PC-3 (cell line): ENCODE results near the gene ARHGAP31. TPM values are rescaled to one million over a fixed set of nuclear protein-coding genes. Genes with fewer than 3 reads are reported as not detected.

Experiments used
- ATAC-seq: fragments of 200-7000 bp; cut with Tn5 transposase; 2 replicates; pipeline ENCODE4 v1.9.1; 2020; ENCODE audit warnings: mild to moderate bottlenecking, moderate library complexity
- BruUV-seq: library from RNA; stranded (reverse); fragments of 400-500 nt; replicated peaks from 2 replicates; lab custom pipeline; 2021; lab: Mats Ljungman, UMichigan
- CTCF ChIA-PET: fragments of 300-600 bp; sonication (Branson Sonifier 250); formaldehyde crosslinking; loops from one replicate; lab custom pipeline; 2022; ENCODE audit warnings: antibody characterized with exemption; lab: Charles Lee
- POLR2A ChIA-PET: fragments of 300-600 bp; sonication (Branson Sonifier 250); formaldehyde crosslinking; loops from one replicate; lab custom pipeline; 2022; ENCODE audit warnings: antibody characterized with exemption; ENCODE audit not compliant: unreplicated experiment; lab: Charles Lee
- DNase-seq: peaks from one replicate; pipeline ENCODE4 v3.0.0-alpha.2; 2015
- H2AFZ ChIP-seq: fragments of 300-600 bp; sonication (generic); 2 replicates; pipeline ENCODE4 v1.6.0; 2016; ENCODE audit warnings: antibody characterized with exemption, low read length
- H3F3A ChIP-seq: fragments of 300-600 bp; sonication (generic); one replicate; pipeline ENCODE4 v1.6.0; 2017; ENCODE audit warnings: antibody characterized with exemption, low read length, control low read depth, mild to moderate bottlenecking; ENCODE audit not compliant: unreplicated experiment
- H3K27ac ChIP-seq: fragments of 300-600 bp; sonication (generic); 2 replicates; pipeline ENCODE4 v1.5.1; 2016; ENCODE audit warnings: mild to moderate bottlenecking, low read length
- H3K27me3 ChIP-seq: fragments of 300-600 bp; sonication (generic); 2 replicates; pipeline ENCODE4 v1.6.1; 2016; ENCODE audit warnings: low read length, mixed read lengths
- H3K36me3 ChIP-seq: fragments of 300-600 bp; sonication (generic); 2 replicates; pipeline ENCODE4 v1.6.1; 2016; ENCODE audit warnings: low read depth, mixed run types, low read length, mixed read lengths
- H3K4me1 ChIP-seq: fragments of 300-600 bp; sonication (generic); 2 replicates; pipeline ENCODE4 v1.5.1; 2016; ENCODE audit warnings: low read length; ENCODE audit not compliant: insufficient read depth
- H3K4me2 ChIP-seq: fragments of 300-600 bp; sonication (generic); 2 replicates; pipeline ENCODE4 v1.6.0; 2016; ENCODE audit warnings: low read length
- H3K4me3 ChIP-seq: fragments of 300-600 bp; sonication (generic); 2 replicates; pipeline ENCODE4 v1.5.1; 2016; ENCODE audit warnings: mild to moderate bottlenecking, low read length, mixed read lengths
- H3K79me2 ChIP-seq: fragments of 300-600 bp; sonication (generic); 2 replicates; pipeline ENCODE4 v1.6.1; 2017; ENCODE audit warnings: low read length, mixed read lengths
- H3K9ac ChIP-seq: fragments of 300-600 bp; sonication (generic); 2 replicates; pipeline ENCODE4 v1.6.0; 2016; ENCODE audit warnings: mild to moderate bottlenecking, low read length
- H3K9me2 ChIP-seq: fragments of 300-600 bp; sonication (generic); replicated peaks from 2 replicates; pipeline ENCODE4 v1.6.1; 2016; ENCODE audit warnings: mixed run types, low read length, mixed read lengths
- H3K9me3 ChIP-seq: fragments of 300-600 bp; sonication (generic); 2 replicates; pipeline ENCODE4 v1.6.1; 2016; ENCODE audit warnings: low read length, mixed read lengths
- H4K20me1 ChIP-seq: fragments of 300-600 bp; sonication (generic); 2 replicates; pipeline ENCODE4 v1.6.1; 2016; ENCODE audit warnings: low read length, mixed read lengths
- CTCF ChIP-seq: fragments of 300-600 bp; sonication (generic); conservative IDR thresholded peaks from 2 replicates; pipeline ENCODE4 v1.5.1; 2017; ENCODE audit warnings: antibody characterized with exemption, low read depth, mild to moderate bottlenecking, low read length
- EZH2 ChIP-seq: fragments of 300-600 bp; sonication (generic); IDR thresholded peaks from one replicate; pipeline ENCODE4 v1.6.1; 2017; ENCODE audit warnings: antibody characterized with exemption, mild to moderate bottlenecking, low read length; ENCODE audit not compliant: unreplicated experiment
- EZH2phosphoT487 ChIP-seq: fragments of 300-600 bp; sonication (generic); IDR thresholded peaks from 2 replicates; pipeline ENCODE4 v1.6.1; 2018; ENCODE audit warnings: mild to moderate bottlenecking, antibody characterized with exemption, low read length, borderline replicate concordance
- intact Hi-C: fragments of 100-400 bp; cut with micrococcal nuclease; formaldehyde crosslinking; loops from 2 replicates; pipeline ENCODE4 v1.9.0; 2023
- total RNA-seq: library from RNA; depleted of rRNA; stranded (reverse); fragments of >200 nt; gene quantifications from 2 replicates; pipeline ENCODE4 v1.2.3, GENCODE V29; 2014

Gene ARHGAP31
- total RNA-seq, 1 experiment from 2014 or later: 7.8 TPM

GRCh38 chr3:119276680-119277079 lies 17.5 kb upstream of the ARHGAP31 start:
- ChIA-PET CTCF (interaction anchor here (0.5 to 0.6 kb wide), 2 partner anchors 15 to 78 kb away, joined by 4 to 16 read pairs; no protein-coding TSS in a partner anchor), POLR2A (no interaction called here)
- no peak overlapping the region for H3K9ac ChIP-seq
- H3F3A ChIP-seq: no peaks in the 10 kb centered on the region
- no peaks in the 10 kb centered on the region for H3K9me3 ChIP-seq
- no peaks in the 10 kb centered on the region for H3K27me3 ChIP-seq
- DNase-seq (peak; percentile 14), ATAC-seq (no peak)
- no peaks in the 10 kb centered on the region for H4K20me1 ChIP-seq
- TF ChIP-seq EZH2 (no peak), CTCF (no peak), EZH2phosphoT487 (no peak)
- intact Hi-C loops: loop anchor here (10.0 kb wide), 1 partner anchor 148 kb away; no protein-coding TSS in a partner anchor
- no TSS peak for BruUV-seq
- H2AFZ ChIP-seq: no peak overlapping the region
- H3K9me2 ChIP-seq: no peaks in the 10 kb centered on the region
- H3K4me2 ChIP-seq: no peak overlapping the region
- H3K27ac ChIP-seq: no peak overlapping the region
- no peaks in the 10 kb centered on the region for H3K79me2 ChIP-seq
- H3K4me1 ChIP-seq: no peaks in the 10 kb centered on the region
- no peak overlapping the region for H3K4me3 ChIP-seq
- H3K36me3 ChIP-seq: no peaks in the 10 kb centered on the region

GRCh38 chr3:119279101-119279554 lies 15.1 kb upstream of the ARHGAP31 start:
- ATAC-seq (peak; percentile 52; the same call in 1 of the 2 replicates), DNase-seq (no peak)
- BruUV-seq: no TSS peak
- intact Hi-C loops: loop anchor here (10.0 kb wide), 1 partner anchor 146 kb away; no protein-coding TSS in a partner anchor
- no peaks in the 10 kb centered on the region for H3K36me3 ChIP-seq
- POLR2A ChIA-PET: no interaction called here
- no peaks in the 10 kb centered on the region for H3K9me3 ChIP-seq
- H2AFZ ChIP-seq: peak overlapping the region; percentile 30; the same call in 1 of the 2 replicates
- H3K9me2 ChIP-seq: no peaks in the 10 kb centered on the region
- CTCF ChIA-PET: no interaction called here
- H3K4me3 ChIP-seq: no peak overlapping the region
- no peak overlapping the region for H3K4me2 ChIP-seq
- no peaks in the 10 kb centered on the region for H4K20me1 ChIP-seq
- no peak overlapping the region for H3K27ac ChIP-seq
- no peaks in the 10 kb centered on the region for H3K27me3 ChIP-seq
- no peaks in the 10 kb centered on the region for H3K4me1 ChIP-seq
- no peak for TF ChIP-seq CTCF
- no peak for TF ChIP-seq EZH2phosphoT487
- no peak for TF ChIP-seq EZH2
- no peaks in the 10 kb centered on the region for H3K79me2 ChIP-seq
- no peak overlapping the region for H3K9ac ChIP-seq
- H3F3A ChIP-seq: no peaks in the 10 kb centered on the region

GRCh38 chr3:119279584-119280243 lies 14.5 kb upstream of the ARHGAP31 start:
- intact Hi-C loops: loop anchor here (10.0 kb wide), 1 partner anchor 145 kb away; no protein-coding TSS in a partner anchor
- Histone ChIP-seq H3K4me2 (no peak overlapping the region), H2AFZ (peak overlapping the region; percentile 30; the same call in 1 of the 2 replicates), H3K4me1 (no peaks in the 10 kb centered on the region), H3K9ac (no peak overlapping the region), H3K36me3 (no peaks in the 10 kb centered on the region), H3K9me3 (no peaks in the 10 kb centered on the region), H3K9me2 (no peaks in the 10 kb centered on the region), H3F3A (no peaks in the 10 kb centered on the region), H4K20me1 (no peaks in the 10 kb centered on the region), H3K27me3 (no peaks in the 10 kb centered on the region), H3K27ac (no peak overlapping the region), H3K79me2 (no peaks in the 10 kb centered on the region), H3K4me3 (no peak overlapping the region)
- CTCF ChIA-PET: interaction anchor here (1.1 kb wide), 1 partner anchor 42 kb away, joined by 3 read pairs; no protein-coding TSS in a partner anchor
- BruUV-seq: no TSS peak
- no peak for ATAC-seq
- POLR2A ChIA-PET: no interaction called here
- DNase-seq: no peak
- TF ChIP-seq EZH2 (no peak), EZH2phosphoT487 (no peak), CTCF (no peak)
